Activated T-cell treated with anti-CD3 and anti-CD28 coated beads, Interleukin-2, amount 50 U/mL, for 48 hours (primary cell): ENCODE measurements around the gene KASH5.
"Not testable (repeated sequence)": the region's sequence is repeated elsewhere in the genome, so short reads cannot be mapped to it uniquely, and the experiment has no call there.

Experiments used
- DNase-seq, 2 experiments: peaks; one replicate each; pipeline ENCODE4 v3.0.0-alpha.2; 2020

KASH5 gene

DNA sequence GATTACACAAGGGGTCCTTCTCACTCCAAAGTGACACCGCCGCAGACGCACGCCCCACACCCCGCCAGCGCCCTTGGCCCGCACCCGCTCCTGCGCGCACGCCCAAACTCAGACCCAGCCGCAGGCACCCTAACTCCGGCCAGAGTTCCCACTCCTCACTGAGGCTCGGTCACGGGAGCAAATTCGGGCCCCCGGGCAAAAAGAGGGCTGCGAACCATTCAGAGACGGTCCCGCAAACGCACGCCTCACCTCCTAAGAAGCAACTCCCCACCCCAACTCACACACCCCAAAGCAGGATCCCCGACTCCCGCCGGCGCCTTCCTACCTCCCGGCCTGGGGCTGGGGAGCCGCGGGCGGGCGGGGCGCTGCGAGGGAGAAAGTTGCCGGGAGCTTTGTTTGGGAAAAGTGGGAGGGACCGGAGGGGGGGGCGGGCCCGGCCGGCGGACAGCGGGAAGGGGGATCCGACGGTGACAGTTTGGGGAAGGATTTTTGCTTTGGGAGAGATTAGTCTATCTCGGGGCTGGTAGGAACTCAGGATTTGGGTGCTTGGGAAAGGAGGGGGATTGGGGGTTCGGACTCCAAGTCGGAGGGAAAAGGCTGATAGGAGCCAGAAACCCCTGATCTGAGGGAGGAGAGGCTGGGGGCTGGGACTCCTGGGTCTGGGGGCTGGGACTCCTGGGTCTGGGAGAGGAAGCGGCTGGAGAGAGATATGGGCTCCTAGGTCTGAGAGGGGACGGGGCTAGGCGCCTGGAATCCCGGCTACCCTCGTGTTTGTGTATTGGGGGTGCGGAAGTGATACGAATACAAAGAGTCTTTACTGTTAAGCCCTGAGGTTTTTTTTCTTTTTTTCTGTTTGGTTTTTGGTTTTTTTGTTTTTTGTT lies 25.8 kb upstream of the KASH5 start, which contains the start of gene TEAD2:
TSS of gene TEAD2 (minus strand) at position 369 of the 881 bp plus-strand sequence. CDS start 2,341 bp downstream, outside the sequence.
- peak in 1 of 2 experiments; percentile 36 for DNase-seq

DNA sequence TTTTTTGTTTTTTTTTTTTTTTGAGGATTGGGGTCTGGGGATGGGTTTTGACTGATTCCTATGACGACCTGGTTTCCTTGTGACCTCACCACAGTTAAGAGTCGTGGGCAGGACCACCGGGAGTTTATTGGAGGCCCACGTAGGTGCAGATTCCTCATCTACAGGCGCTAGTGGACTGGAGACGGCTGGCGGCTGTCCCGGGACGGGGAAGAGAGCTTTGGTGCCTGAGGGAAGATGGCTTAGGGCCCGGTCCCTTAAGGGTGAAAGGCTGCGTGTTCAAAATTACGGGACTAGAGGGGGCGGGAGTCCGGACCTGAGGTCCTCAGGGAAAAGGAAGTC lies 25.2 kb upstream of the KASH5 start:
- DNase-seq: peak in 1 of 2 experiments; percentile 49

DNA sequence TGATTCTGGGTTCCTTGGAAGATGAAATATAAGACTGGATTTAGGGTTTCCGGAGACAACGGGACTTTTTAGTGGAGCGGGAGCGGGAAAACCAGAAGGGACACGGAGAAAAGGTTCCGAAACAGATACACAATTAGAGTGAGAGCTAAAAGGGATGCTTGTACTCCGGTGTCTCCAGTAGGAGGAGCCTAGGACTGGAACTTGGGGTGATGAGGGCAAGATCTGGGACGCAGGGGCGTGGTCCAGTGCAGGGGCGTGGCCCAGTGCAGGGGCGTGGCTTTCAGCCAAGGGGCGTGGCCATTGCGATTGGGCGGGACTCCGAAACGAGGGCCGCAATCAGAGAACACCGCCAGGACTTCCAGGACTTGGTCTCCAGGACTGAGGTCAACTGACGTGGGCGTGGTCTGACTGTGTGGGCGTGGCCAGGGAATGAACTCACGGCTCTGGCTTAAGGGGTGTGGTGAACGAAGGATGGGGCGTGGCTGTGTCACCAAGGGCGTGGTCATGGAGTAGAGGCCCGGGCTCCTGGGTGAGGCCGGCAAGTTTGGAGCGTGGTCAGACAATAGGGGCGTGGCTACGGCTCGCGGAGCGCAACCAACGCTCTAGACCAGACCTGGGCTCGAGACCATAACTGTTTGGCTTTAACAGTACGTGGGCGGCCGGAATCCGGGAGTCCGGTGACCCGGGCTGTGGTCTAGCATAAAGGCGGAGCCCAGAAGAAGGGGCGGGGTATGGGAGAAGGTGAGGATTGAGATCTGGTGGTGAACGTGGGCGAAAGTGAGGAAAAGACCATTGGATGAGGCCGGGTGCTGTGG lies 24.6 kb upstream of the KASH5 start, which contains the start of gene DKKL1:
TSS of gene DKKL1 (plus strand) at position 610 of the 815 bp plus-strand sequence. CDS start at position 732, 122 bp downstream.
- DNase-seq: peak; percentile 94

DNA sequence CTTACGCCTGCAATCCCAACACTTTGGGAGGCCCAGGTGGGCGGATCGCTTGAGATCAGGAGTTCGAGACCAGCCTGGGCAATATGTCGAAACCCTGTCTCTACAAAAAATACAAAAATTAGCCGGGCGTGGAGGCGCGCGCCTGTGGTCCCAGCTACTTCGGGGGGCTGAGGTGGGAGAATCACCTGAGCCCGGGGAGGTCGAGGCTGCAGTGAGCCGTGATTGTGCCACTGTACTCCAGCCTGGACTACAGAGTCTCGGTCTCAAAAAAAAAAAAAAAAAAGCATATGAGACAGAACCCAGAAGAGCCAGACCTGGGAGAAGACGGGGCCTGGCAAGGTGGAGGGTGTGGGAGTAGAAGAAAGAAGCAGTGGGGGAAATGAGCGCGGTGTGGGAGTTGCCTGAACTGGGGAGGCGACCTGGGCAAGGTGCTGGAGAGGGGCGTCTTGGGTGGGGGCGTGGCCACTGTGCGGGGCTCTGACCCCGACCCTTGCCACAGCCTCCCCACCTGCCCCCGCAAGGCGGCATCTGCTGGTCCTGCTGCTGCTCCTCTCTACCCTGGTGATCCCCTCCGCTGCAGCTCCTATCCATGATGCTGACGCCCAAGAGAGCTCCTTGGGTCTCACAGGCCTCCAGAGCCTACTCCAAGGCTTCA lies 23.8 kb upstream of the KASH5 start:
- DNase-seq: no peak

DNA sequence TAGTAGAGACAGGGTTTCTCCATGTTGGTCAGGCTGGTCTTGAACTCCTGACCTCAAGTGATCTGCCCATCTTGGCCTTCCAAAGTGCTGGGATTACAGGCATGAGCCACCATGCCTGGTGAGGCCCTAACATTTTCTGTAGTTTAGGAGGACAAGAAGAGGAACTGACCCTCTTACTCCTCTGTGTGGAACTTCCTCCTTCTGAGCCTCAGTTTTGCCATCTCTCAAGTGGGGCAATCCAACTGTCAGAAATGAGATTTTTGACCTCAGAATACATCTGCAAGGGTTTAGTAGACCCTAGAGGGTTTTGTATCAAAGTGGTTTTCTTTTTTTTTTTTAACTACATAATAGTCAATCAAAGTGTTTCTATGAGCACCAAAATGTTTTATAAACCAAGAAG lies 21.9 kb upstream of the KASH5 start:
- no peak for DNase-seq

DNA sequence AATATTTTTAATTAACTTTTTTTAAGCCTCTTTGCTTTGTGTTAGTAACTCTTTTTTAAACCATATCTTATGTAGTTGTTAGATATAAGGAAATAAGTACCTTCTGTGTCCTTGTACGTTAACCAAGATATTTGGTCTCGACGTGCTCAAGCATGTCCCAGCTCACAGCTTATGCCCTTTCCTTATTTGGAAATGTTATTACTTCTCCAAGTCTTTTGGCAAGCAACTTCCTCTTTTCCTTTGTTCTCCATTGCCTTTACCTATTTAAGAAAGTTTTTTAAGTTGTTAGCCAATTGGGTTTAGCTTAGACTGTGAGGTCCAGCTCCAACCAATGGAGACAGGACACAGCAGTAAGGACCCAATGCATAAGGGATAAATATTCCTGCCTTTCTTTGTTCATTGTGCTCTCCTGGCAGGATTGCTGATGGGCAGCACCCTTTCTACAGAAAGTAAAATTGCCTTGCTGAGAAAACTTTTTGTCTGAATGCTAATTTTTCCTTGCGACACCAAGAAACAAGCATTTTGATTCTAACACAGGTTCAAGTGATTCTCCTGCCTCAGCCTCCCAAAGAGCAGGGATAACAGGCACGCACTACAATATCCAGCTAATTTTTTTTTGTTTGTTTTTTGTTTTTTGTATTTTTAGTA lies 19.2 kb upstream of the KASH5 start:
- DNase-seq: no peak

DNA sequence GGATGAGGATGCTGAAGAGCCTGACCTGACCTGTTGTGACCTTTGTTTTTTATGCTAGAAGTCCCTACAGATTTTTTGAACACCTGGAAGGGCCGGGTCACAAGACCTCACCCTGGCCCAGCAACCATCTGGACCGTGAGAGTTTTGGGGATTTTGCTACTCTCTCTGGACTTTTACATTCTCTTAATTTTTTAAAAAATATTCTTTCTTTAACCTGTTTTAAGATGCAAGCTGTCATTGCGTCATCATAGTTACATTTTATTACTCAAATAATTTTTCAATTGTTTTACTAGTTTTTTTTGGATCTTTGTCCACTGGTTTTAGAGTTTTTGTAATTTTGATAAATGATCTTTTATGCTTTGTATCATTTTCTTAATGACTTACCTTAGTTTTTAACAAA lies 16.9 kb upstream of the KASH5 start:
- DNase-seq: no peak

DNA sequence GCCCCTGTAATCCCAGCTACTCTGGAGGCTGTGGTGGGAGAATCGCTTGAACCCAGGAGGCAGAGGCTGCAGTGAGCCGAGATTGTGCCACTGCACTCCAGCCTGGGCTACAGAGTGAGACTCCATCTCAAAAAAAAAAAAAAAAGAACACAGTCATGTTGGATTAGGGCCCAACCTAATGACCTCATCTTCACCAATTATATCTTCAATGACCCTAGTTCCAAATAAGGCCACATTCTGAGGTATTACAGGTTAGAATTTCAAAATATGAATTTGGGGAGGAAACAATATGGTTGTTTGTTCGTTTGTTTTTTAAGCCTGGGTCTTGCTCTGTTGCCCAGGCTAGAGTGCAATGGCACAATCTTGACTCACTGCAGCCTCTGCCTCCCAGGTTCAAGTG lies 14.9 kb upstream of the KASH5 start:
- DNase-seq: not testable (repeated sequence)

DNA sequence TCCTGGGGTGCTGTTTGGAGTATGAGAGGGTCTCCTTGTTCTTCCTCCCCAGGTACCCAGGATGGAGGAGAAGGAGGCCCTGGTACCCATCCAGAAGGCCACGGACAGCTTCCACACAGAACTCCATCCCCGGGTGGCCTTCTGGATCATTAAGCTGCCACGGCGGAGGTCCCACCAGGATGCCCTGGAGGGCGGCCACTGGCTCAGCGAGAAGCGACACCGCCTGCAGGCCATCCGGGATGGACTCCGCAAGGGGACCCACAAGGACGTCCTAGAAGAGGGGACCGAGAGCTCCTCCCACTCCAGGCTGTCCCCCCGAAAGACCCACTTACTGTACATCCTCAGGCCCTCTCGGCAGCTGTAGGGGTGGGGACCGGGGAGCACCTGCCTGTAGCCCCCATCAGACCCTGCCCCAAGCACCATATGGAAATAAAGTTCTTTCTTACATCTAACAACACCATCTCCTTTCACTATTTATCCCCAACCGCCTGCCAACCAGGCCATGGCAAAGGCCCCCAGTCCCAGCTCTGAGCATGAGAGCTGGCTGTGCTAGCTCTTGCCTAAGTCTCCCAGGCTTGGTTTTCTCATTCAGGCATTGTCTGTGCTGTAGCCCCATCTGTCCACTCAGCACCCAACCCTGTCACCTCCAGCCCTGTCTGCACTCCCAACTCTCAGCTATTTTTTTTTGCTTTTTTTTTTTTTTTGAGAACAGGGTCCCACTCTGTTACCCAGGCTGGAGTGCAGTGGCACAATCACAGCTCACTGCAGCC lies 13.2 kb upstream of the KASH5 start:
- DNase-seq: no peak

DNA sequence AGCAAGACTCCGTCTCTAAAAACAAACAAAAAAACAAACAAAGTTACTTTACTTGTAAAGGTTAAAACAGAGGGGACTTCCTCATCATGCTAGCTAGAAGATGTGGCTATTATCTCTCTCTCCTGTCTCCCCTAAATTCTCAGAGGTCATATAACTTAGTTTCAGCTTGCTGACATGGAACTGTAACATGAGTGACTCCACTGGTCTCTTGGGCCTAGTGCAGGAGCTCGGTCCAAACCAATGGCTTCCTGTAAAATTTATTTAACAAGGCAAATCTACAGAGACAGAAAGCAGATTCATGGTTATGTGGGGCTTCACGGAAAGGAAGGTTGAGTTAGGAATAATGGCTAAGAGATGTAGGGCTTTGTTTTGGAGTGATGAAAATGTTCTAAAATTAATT lies 9.5 kb upstream of the KASH5 start:
- DNase-seq: no peak

DNA sequence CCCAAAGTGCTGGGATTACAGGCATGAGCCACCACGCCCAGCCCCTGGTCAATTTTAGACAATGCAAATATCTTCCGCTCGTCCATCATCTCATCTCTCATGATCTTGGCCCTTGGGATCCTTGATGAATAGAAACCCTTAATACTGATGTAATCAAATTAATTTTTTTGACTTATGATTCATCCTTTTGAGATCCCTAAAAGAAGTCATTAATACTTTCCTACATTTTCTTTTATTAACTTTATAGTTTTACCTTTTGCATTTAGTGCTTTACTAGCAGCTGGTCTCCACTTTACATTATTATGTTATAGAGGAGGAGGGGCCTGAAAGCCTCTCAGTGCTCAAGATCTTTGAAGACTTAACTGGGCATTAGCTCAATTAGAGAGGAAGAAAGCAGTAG lies 7.7 kb upstream of the KASH5 start:
- no peak for DNase-seq

DNA sequence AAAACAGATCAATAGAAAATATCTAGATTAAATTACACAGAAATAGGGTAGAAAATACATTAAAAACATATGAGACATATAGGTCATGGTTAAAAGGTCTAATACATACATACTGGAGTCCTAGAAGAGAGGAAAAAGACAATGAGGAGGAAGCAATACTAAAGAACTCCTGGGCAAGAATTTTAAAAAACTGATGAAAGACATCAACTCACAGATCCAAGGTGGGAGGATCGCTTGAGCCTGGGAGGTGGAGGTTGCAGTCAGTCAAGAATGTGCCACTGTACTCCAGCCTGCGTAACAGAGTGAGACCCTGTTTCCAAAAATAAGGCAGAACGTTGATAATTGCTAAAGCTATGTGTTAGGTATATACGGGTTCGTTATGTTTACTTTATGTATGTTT lies 5.4 kb upstream of the KASH5 start:
- no peak for DNase-seq

DNA sequence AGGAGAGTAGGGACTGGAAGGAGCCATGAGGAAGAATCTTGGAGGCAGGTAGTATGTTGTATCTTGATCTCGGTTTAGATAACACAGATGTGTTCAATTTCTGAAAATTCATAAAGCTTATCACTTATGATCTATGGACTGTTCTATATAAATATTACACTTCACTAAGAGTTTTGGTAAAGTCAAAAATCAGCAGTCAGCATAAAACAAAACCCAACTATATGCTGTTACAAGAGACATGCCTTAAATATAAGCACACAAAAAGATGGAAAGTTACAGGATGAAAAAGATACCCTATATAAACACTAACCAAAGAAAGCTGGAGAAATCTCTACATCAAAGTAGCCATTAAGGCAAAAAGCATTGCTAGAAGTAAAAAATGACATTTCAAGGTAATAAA lies 4.5 kb upstream of the KASH5 start:
- no peak for DNase-seq

DNA sequence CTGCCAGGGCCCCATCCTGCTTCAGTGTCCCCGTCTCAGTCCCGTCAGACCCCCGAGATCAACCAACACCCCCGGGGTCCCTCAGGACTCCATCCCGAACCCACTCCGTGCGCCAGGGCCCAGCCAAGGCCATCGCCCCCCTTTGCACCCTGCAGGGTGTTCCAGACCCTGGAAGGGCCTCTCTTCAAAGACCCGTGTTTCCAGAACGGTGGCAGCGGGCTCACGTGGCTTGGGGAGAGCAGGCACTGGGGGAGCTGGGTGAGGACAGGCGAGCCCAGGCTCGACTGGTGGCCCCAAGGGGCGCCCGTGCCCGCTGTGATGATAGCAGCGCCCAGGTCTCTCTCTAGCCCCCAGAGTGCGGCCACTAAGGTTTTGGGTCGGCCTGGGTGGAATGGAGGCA lies 1.4 kb downstream of the KASH5 start:
- DNase-seq: no peak

DNA sequence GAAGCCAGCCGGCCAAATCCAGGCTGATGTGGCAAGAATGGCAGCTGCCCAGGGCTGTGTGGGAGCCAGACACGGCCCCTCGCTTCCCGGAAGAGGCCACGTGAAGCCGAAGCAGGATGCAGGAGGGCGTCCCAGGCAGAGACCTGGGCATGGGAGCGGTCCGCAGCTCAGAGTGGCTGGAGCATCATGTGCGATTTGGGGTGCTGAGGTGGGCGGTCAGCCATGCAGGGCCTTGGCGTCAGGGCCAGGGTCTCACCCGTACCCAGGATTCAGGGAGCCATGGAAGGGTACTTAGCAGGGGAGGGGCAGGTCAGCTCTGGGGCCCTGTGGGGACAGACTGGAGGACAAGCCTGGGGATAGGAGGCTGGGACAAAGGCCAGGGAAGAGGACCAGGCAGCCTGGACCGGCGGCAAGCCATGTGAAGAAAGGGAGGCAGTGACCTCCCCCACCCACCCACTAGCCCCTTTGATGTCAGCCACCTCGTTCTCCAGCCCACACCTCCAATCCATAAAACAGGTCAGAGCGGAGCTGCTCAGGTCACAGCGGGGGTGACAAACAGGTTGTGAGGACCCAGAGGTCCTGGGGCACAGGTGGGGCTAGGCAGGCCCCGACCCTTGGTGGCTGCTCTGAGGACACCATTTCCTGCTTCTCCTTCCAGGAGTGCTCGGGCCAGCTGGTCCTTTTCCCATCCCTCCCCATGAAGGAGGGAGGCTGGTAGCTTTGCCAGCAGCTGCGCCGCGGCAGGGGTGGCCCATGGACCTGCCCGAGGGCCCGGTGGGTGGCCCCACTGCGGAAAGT lies 2.3 kb downstream of the KASH5 start:
- DNase-seq: no peak

DNA sequence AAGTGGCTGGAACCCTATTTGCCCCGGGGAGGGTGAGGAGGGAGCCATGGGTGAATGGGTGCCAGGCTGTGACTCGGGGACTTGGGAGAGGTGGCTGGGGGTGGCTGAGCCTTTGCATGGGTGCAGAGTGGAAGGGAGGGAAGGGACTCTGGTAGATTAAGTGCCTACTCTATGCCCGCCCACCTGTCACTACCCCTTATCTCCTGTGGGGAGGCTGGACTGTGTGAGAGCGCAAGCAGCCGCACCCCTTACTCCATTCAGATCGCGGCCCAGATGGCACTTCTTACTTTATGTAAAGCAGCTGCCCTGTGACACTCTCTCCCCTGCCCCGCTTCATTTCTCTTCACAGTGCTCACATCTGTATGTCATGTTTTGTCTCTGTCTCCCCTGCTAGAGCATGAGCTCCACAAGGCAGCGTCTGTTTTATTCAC lies 2.9 kb downstream of the KASH5 start:
- DNase-seq: no peak

DNA sequence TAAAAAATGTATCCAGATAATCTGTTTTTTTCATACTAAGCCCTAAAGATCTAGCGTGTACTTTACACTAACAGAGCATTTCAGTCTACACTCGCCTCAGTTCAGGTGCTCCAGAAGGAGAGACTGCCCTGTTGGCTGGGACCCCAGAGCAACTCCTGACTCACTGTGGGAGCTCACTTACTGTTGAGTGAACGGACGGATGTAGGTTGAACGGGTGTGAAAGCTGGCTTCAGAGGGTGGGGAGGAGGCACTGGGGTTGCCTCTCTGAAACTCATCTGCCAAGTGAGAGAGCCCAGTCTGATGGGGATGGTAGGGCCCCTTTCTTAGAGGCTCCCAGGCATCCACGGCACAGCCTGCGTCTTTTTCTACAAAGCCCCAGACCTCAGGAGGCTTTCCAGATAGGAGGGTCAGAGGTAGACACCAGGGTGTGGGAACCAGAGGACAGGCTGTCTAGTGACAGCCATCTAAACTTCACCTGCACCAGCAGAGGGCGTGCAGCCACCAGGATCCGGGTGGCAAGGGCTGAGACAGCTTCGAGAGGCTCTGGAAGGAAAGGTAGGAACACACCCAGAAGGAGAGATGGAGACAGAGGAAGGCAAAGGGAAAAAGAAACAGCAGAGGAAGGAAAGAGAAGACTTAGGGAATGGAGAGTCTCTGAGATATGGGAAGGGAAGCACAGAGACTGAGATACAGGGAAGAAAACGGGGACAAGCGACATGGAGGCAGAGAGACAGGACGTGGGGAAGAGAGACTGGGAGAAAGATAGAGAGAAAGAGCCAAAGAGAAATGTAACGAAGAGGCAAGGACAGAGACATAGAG lies 3.7 kb downstream of the KASH5 start:
- DNase-seq: peak; percentile 84

DNA sequence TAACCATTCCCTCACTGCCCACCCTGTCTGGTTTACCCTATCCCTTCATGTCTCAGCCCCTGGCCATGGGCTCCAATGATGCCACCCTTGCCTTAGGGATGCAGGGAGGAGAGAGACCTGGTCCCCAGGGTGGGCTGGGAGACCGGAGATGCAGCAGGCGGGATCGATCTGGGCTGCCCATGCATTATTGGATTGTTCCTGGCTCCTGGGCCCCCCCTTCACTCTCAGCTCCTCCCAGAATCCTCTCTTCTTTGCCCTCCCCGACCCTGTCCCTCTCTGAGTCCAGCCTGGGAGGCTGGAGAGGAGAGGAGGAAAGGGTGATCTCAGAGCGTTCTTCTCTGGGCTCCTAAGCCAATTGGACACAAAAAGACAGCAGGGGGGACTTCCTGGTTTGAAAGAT lies 5.8 kb downstream of the KASH5 start:
- DNase-seq: no peak

DNA sequence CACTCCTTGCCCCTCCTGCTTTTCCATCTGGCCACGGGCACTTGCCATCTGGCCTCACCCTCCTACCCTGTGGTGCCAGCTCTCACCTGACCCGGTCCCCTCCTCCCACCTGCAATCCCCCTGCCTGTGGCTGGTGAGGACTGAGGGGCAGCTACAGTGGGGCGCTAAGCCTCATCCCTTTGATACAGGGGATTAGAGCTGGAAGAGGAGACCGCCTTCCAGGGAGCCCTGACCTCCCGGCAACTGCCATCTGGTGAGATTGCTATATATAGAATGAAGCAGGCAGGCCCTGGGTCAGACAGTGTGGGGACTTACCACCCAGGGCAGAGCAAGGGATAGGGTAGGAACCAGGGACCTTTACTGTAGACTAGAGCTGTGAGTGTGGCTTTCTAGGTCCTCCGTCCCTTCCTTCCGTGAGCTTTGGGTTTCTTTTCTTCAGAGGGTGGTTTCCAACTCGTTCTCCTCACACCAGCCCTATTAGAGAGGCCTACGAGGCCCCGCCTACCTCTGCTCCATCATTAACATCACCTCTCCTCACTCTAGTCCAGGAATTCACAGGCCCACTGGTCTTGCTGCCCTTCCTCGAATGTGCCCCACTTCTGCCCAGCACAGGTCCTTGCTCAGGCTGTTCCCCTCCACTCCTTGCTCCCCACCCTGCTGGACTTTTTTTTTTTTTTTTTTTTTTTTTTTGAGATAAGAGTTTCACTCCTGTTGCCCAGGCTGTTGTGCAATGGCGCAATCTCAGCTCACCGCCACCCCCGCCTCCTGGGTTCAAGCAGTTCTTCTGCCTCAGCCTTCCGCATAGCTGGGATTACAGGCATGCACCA lies 7.7 kb downstream of the KASH5 start:
- no peak for DNase-seq
